ENCODE results near the gene EML4. TPM values are rescaled to one million over a fixed set of nuclear protein-coding genes. Genes with fewer than 3 reads are reported as not detected.
"Not testable (repeated sequence)": the region's sequence is repeated elsewhere in the genome, so short reads cannot be mapped to it uniquely, and the experiment has no call there.

EML4 gene
- total RNA-seq, 1 donor: 13.5 TPM

GRCh38 chr2:42369532-42370229, 200.5 kb downstream of the EML4 start:
- DNase-seq (ENCODE audit: low read depth in 2 of 3, low spot score in 2 of 3): no peak

- DNase-seq (ENCODE audit: low read depth in 2 of 3, low spot score in 2 of 3): no peak
These were observed 202.7 kb downstream of the EML4 start for GRCh38 chr2:42371611-42372473.

- DNase-seq (ENCODE audit: low read depth in 2 of 3, low spot score in 2 of 3): no peak
These were observed 203.5 kb downstream of the EML4 start for GRCh38 chr2:42372474-42373200.

- DNase-seq (ENCODE audit: low read depth in 2 of 3, low spot score in 2 of 3): no peak
These were observed 207.6 kb downstream of the EML4 start for GRCh38 chr2:42376758-42377157.

GRCh38 chr2:42378415-42378814, 209.3 kb downstream of the EML4 start:
- no peak for DNase-seq (ENCODE audit: low read depth in 2 of 3, low spot score in 2 of 3)

- not testable (repeated sequence) for DNase-seq (ENCODE audit: low read depth in 2 of 3, low spot score in 2 of 3)
These were observed 210.9 kb downstream of the EML4 start for GRCh38 chr2:42380026-42380425.

- DNase-seq (ENCODE audit: low read depth in 2 of 3, low spot score in 2 of 3): no peak
These were observed 213.0 kb downstream of the EML4 start for GRCh38 chr2:42382144-42382543.

Other genes with a start within 250 kb of the EML4 start
- gene PKDCC, start 121.3 kb upstream of the EML4 start, total RNA-seq: 0.27 TPM
- gene COX7A2L, start 191.9 kb downstream of the EML4 start, total RNA-seq: 78.4 TPM

Measured in hematopoietic multipotent progenitor cell (in vitro differentiated cells).